Measurements from ENCODE around the gene WNK2. TPM values are rescaled to one million over a fixed set of nuclear protein-coding genes. Genes with fewer than 3 reads are reported as not detected.
A peak's percentile ranks its signal among the peaks of the same experiment; 100 is the strongest.

Gene WNK2
- total RNA-seq, result 1 to 10 TPM in 1 of 4 donors, under 1 TPM in 3; 0.28 to 1.7 (median 0.47) TPM

DNA sequence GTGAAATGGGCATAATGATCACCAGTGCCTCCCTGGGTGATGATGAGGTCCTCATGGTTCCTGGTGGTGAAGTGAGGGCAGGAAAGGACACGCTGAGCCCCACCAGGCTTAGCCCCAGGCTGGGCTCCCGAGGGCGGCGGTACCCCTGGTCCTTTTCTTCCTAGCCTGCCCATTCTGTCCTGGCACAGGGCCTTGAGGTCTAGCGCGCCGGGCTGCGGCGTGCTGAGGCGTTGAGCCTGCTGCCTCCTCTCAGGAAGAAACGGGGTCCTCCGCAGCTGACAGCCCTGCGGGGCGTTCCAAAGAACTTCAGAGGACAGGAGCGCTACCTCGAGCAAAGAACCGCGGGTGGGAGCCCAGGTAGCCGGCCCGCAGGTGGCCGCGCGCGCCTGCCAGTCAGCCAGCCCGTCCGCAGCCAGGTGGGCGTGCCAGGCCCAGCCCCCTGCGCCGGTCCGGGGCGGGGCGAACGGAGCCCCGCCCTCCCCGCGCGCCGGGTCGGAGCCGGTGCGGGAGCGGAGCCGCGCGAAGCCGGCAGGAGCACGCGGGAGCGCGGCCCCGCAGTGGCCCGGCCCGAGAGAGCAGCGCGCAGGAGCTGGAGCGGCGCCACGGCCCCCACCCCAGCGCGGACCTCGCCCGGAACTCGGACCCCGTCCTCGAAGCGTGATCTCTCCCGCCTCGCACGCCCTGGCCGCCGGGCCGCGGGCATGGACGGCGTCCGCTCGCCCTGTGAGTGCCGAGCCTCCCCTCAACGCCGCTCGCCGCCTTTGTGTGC lies at the start of gene WNK2:
WNK2 (plus strand) TSS at position 477 of the 769 bp plus-strand sequence. CDS start 791 bp downstream, outside the sequence.
- DNase-seq (ENCODE audit: low spot score), result no peak
- peak; percentile 76 for ATAC-seq (ENCODE audit: low FRiP score)
- TF ChIP-seq, protein P1, sequence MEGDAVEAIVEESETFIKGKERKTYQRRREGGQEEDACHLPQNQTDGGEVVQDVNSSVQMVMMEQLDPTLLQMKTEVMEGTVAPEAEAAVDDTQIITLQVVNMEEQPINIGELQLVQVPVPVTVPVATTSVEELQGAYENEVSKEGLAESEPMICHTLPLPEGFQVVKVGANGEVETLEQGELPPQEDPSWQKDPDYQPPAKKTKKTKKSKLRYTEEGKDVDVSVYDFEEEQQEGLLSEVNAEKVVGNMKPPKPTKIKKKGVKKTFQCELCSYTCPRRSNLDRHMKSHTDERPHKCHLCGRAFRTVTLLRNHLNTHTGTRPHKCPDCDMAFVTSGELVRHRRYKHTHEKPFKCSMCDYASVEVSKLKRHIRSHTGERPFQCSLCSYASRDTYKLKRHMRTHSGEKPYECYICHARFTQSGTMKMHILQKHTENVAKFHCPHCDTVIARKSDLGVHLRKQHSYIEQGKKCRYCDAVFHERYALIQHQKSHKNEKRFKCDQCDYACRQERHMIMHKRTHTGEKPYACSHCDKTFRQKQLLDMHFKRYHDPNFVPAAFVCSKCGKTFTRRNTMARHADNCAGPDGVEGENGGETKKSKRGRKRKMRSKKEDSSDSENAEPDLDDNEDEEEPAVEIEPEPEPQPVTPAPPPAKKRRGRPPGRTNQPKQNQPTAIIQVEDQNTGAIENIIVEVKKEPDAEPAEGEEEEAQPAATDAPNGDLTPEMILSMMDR (IDR thresholded peaks at IDR 0.05), result no peak

DNA sequence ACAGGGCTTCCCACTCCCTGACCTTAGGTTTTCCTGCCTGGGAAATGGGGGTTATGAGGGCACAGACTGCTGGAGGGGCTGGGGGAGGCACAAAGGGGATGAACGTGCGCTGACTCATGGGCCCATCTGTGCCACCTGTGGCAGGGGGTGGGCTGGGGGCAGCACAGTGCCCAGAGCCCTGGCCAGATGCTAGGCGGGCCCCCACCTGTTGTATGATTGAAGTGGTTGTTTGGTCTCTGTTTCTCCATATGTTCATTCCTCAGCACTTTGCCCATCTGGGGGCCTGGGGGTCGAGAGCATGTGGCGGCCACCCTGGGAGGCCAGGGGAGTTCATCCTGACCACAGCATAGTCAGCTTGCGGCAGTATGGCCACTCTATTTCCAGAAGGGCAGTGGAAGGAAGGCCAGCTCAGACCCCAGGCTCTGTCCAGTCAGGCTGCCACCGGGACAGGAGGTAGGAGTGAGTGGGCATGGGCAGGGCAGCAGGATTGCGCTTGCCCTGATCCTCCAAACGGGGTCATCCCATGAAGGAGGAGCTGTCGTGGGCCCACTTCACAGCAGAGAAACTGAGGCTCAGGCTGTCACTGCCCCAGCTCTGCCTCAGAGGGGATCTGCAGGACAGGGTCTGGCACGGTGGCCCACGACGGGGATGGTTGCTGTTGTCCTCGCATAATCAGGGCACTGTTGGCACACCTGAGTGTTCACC lies 49.0 kb upstream of the WNK2 start:
- DNase-seq (ENCODE audit: low spot score) (no peak), ATAC-seq (ENCODE audit: low FRiP score) (no peak)
- TF ChIP-seq, protein P1 (IDR thresholded peaks at IDR 0.05), result no peak

DNA sequence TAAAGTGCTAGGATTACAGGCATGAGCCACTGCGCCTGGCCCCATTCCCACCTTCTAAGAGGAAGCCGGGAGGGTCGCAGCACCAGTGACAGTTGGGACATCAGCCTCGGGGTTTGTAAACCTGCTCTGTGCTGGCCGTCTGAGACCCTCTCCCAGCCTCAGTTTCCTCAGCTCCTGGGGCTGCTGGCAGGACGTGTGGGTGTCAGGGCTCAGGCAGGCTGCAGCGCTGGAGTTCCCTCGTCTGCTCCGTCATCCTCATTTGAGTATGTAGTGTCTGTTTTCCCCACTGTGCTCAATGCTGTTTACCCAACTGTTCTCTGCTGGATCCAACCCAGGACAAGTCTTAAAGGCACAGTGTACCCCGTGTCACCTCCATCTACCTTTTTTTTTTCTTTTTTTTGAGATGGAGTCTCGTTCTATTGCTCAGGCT lies 47.9 kb upstream of the WNK2 start:
- no peak for ATAC-seq (ENCODE audit: low FRiP score)
- DNase-seq (ENCODE audit: low spot score), result no peak
- TF ChIP-seq, protein P1 (IDR thresholded peaks at IDR 0.05), result no peak

- TF ChIP-seq, protein P1 (IDR thresholded peaks at IDR 0.05), result no peak
- no peak for ATAC-seq (ENCODE audit: low FRiP score)
- DNase-seq (ENCODE audit: low spot score), result no peak
Observed at GRCh38 chr9:93137362-93137761, 46.6 kb upstream of the WNK2 start.

GRCh38 chr9:93138171-93138764 lies 45.7 kb upstream of the WNK2 start:
- TF ChIP-seq, protein P1 (IDR thresholded peaks at IDR 0.05), result no peak
- ATAC-seq (ENCODE audit: low FRiP score) (no peak), DNase-seq (ENCODE audit: low spot score) (no peak)

DNA sequence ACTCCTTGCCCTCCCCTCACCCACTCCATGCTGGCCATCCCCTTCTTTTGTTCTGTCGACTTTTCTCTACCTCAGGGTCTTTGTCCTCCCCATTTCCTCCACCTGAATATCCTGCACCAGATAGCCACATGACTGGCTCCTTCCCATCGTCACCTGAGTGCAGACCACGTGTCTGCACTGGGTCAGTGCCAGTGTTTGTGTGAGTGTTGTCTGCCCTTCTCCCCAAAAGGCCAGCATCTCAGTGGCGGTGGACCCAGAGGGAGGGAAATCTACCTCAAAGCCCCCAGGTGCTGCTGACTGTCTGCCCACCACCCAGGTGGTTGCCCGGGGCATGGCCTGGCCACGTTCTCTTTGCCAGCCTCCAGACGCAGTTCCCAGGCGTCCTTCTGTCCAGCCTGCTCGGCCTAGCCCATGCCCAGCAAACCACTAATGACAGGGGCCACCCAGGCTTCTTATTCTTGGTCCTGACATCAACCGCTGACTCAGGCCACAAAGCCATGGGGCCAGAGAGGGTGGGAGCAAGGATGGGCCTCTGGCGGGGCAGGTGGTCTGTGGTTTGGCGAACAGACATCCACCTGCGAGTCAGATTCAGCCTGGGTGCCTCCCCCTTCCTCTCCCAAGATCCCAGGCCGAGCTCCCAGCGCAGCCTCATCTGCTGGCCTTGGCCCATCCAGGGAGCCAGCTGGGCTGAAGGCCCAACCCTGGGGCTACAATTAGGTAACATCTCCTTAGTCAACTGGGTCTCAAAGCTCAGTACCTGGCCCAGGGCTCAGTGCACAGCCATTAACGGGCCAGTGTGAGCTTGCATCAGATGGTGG lies 44.4 kb upstream of the WNK2 start:
- TF ChIP-seq, protein P1 (IDR thresholded peaks at IDR 0.05), result no peak
- ATAC-seq (ENCODE audit: low FRiP score), result no peak
- no peak for DNase-seq (ENCODE audit: low spot score)

Data from omental fat pad (tissue), 4 donors.